ENCODE results near the gene SPRTN.

- TF ChIP-seq CTCF (IDR thresholded peaks at IDR 0.05) (no peak), POLR2A (IDR thresholded peaks at IDR 0.05) (no peak), EP300 (IDR thresholded peaks at IDR 0.05) (no peak)
Observed at GRCh38 chr1:231387770-231388669, 49.9 kb downstream of the SPRTN start.

Data from tibial nerve (tissue), 4 donors.